Endodermal cell (in vitro differentiated cells): ENCODE results near the gene ZFX. TPM values are rescaled to one million over a fixed set of nuclear protein-coding genes. Genes with fewer than 3 reads are reported as not detected.

Experiments
- DNase-seq: peaks from one replicate; pipeline ENCODE4 v3.0.0-alpha.2; 2017
- H3K27ac ChIP-seq: 2 replicates; pipeline ENCODE4 v1.5.1; 2013; ENCODE audit warnings: mild to moderate bottlenecking, low read depth, low read length, moderate library complexity
- H3K27me3 ChIP-seq: 2 replicates; pipeline ENCODE4 v1.6.1; 2013; ENCODE audit warnings: mild to moderate bottlenecking, low read length, moderate library complexity; ENCODE audit not compliant: insufficient read depth, control insufficient read depth, poor library complexity, severe bottlenecking
- H3K36me3 ChIP-seq: 2 replicates; pipeline ENCODE4 v1.7.0; 2013; ENCODE audit warnings: mild to moderate bottlenecking, low read length, moderate library complexity; ENCODE audit not compliant: control insufficient read depth, insufficient read depth
- H3K4me1 ChIP-seq: one replicate; pipeline ENCODE4 v1.7.0; 2013; ENCODE audit warnings: low read length; ENCODE audit not compliant: control insufficient read depth, insufficient read depth
- H3K4me3 ChIP-seq: 2 replicates; pipeline ENCODE4 v1.5.1; 2013; ENCODE audit warnings: mild to moderate bottlenecking, low read length, moderate library complexity
- H3K9ac ChIP-seq: 2 replicates; pipeline ENCODE4 v1.6.1; 2013; ENCODE audit warnings: mild to moderate bottlenecking, low read length, moderate library complexity; ENCODE audit not compliant: poor library complexity, severe bottlenecking; ENCODE audit errors: extremely low read depth
- H3K9me3 ChIP-seq: 2 replicates; pipeline ENCODE4 v1.6.1; 2013; ENCODE audit warnings: mild to moderate bottlenecking, low read length, moderate library complexity; ENCODE audit not compliant: control insufficient read depth
- H3K27ac Mint-ChIP-seq: 2 replicates; pipeline ENCODE4 v1.8.0; 2020; ENCODE audit warnings: mixed read lengths
- H3K27me3 Mint-ChIP-seq: 2 replicates; pipeline ENCODE4 v1.8.0; 2021; ENCODE audit warnings: mild to moderate bottlenecking, mixed read lengths; ENCODE audit not compliant: insufficient read depth
- H3K36me3 Mint-ChIP-seq: 2 replicates; pipeline ENCODE4 v1.8.0; 2020; ENCODE audit warnings: low read depth, mixed read lengths
- H3K4me1 Mint-ChIP-seq: 2 replicates; pipeline ENCODE4 v1.8.0; 2020; ENCODE audit warnings: mixed read lengths
- H3K4me3 Mint-ChIP-seq: 2 replicates; pipeline ENCODE4 v1.8.0; 2020; ENCODE audit warnings: mild to moderate bottlenecking, moderate library complexity, mixed read lengths
- H3K9me3 Mint-ChIP-seq: 2 replicates; pipeline ENCODE4 v1.8.0; 2020; ENCODE audit warnings: mild to moderate bottlenecking, mixed read lengths
- WGBS, 2 experiments: methylation state at CpG; one replicate each; pipeline versions ENCODE4 v1.1.5 to v1.1.7; 2013; ENCODE audit warnings: missing lambda C conversion rate in 2 of 2, mixed read lengths in 1 of 2; ENCODE audit not compliant: insufficient coverage in 1 of 2, insufficient read length in 1 of 2; 5-methylcytosine and 5-hydroxymethylcytosine counted together
- total RNA-seq, 2 donors: library from RNA; stranded (reverse); fragmentation: NEBNext Ultra II Directional in 1 of 2; extraction: Animal tissue kit (Norgen Biotek cat#: 25700) in 1 of 2; gene quantifications; 2 replicates in 1 of 2; 3 replicates in 1 of 2; pipeline ENCODE4 v1.2.1, GENCODE V29; 2021
- TF ChIP-seq, protein P1 (sequence below): fragments of 200-600 bp; sonication (generic); conservative IDR thresholded peaks from 2 replicates; pipeline ENCODE4 v1.5.0; 2021; ENCODE audit warnings: antibody characterized with exemption, mild to moderate bottlenecking

Gene ZFX
- total RNA-seq, 2 donors from 2014 or later: 20.3 to 51.0 TPM

DNA sequence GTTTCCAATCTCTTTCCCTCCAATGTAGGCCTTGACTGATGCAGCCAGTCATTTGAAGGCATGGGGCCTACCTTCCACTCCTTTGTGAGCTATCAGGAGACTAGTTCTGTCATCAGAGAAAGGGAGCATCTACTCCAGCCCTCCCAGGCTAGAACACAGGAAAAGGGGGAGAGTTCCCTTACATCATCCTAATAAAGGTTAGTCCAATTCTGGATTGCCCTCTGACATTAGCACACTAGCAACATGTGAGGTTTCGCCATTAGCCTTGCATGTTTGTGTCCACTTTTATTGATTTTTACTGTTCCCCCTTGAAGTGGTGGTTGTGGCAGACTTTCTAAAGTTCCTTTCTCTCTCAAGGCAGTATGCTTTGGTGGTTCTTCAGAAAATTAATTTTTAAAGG, 67.3 kb downstream of the ZFX start:
- H3K9ac ChIP-seq: no peak overlapping the region
- H3K27ac ChIP-seq: no peak overlapping the region
- peaks cover 5% of the 10 kb centered on the region for H3K36me3 ChIP-seq
- DNase-seq: no peak
- H3K4me1 ChIP-seq: no peaks in the 10 kb centered on the region
- H3K27me3 ChIP-seq: no peaks in the 10 kb centered on the region
- Mint-ChIP-seq H3K9me3 (no peaks in the 10 kb centered on the region), H3K36me3 (peaks cover 14% of the 10 kb centered on the region), H3K27ac (no peak overlapping the region), H3K4me3 (no peak overlapping the region), H3K4me1 (peaks cover 14% of the 10 kb centered on the region), H3K27me3 (no peaks in the 10 kb centered on the region)
- TF ChIP-seq, protein P1, sequence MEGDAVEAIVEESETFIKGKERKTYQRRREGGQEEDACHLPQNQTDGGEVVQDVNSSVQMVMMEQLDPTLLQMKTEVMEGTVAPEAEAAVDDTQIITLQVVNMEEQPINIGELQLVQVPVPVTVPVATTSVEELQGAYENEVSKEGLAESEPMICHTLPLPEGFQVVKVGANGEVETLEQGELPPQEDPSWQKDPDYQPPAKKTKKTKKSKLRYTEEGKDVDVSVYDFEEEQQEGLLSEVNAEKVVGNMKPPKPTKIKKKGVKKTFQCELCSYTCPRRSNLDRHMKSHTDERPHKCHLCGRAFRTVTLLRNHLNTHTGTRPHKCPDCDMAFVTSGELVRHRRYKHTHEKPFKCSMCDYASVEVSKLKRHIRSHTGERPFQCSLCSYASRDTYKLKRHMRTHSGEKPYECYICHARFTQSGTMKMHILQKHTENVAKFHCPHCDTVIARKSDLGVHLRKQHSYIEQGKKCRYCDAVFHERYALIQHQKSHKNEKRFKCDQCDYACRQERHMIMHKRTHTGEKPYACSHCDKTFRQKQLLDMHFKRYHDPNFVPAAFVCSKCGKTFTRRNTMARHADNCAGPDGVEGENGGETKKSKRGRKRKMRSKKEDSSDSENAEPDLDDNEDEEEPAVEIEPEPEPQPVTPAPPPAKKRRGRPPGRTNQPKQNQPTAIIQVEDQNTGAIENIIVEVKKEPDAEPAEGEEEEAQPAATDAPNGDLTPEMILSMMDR: no peak
- H3K4me3 ChIP-seq: no peak overlapping the region
- WGBS, 2 experiments: 100% methylated on average over 1 of the region's 1 CpG; no CpG with 5 or more reads in 1 of the 2 experiments
- no peaks in the 10 kb centered on the region for H3K9me3 ChIP-seq

DNA sequence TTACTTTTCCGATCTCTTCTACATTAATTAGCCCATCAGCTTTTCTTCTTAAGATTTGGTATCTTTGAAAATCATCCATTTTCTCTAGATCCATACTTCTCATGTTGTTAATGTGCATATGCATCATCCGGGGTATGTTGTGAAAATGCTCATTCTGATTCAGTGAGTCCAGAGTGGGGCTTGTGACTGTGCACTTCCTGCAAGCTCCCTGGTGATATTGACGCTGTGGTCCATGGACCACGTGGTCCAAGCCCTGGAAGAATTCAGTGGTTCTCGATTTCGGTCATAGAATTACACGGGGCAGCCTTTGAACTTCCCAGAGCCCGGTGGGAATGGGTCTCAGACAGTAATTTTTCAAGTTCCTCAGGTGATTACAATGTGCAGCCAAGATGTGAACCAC, 69.8 kb downstream of the ZFX start:
- H3K9me3 Mint-ChIP-seq: no peaks in the 10 kb centered on the region
- no peak overlapping the region for H3K4me3 Mint-ChIP-seq
- DNase-seq: no peak
- 92 to 97% methylated on average over 5 to 8 of the region's 8 CpGs for WGBS, 2 experiments
- H3K27me3 ChIP-seq: no peaks in the 10 kb centered on the region
- H3K36me3 ChIP-seq: no peaks in the 10 kb centered on the region
- H3K27me3 Mint-ChIP-seq: no peaks in the 10 kb centered on the region
- peaks cover 14% of the 10 kb centered on the region for H3K4me1 Mint-ChIP-seq
- no peaks in the 10 kb centered on the region for H3K9me3 ChIP-seq
- TF ChIP-seq, protein P1: no peak
- H3K36me3 Mint-ChIP-seq: no peaks in the 10 kb centered on the region
- no peak overlapping the region for H3K4me3 ChIP-seq
- H3K4me1 ChIP-seq: no peaks in the 10 kb centered on the region
- no peak overlapping the region for H3K9ac ChIP-seq
- H3K27ac ChIP-seq: no peak overlapping the region
- H3K27ac Mint-ChIP-seq: no peak overlapping the region

DNA sequence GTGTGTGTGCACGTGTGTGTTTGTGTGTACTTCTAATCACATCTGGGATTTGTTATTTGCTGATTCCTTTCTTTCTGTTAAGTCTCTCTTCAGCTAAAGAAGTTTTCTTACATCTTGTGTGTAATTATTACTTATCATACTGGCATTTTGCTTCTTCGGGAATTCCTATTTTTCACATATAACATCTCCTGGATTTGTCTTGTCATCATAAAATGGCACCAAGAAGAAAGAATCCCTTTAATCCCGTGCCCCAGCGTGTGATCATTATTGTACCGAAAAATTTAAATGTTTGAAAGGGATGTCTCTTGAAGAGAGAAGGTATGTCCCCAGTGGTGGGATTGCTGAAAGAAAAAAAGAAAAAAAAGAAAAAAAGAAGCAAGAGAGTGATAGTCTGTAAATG, 72.3 kb downstream of the ZFX start:
- Mint-ChIP-seq H3K27me3 (no peaks in the 10 kb centered on the region), H3K9me3 (peaks cover 15% of the 10 kb centered on the region), H3K4me1 (no peaks in the 10 kb centered on the region), H3K4me3 (no peak overlapping the region), H3K36me3 (peaks cover 2% of the 10 kb centered on the region), H3K27ac (no peak overlapping the region)
- Histone ChIP-seq H3K27me3 (no peaks in the 10 kb centered on the region), H3K9ac (no peak overlapping the region), H3K4me1 (no peaks in the 10 kb centered on the region), H3K4me3 (no peak overlapping the region), H3K36me3 (no peaks in the 10 kb centered on the region), H3K9me3 (peaks cover 5% of the 10 kb centered on the region), H3K27ac (no peak overlapping the region)
- 83 to 100% methylated on average over 3 to 5 of the region's 5 CpGs for WGBS, 2 experiments
- no peak for DNase-seq
- TF ChIP-seq, protein P1: peak; percentile 25
